T-helper 2 cell treated with Interferon-gamma antibody and Interleukin-4, amounts not matched to agents 100 ng/mL and 5 ng/mL, for 36 hours (primary cell): ENCODE results near the gene HRH3. TPM values are rescaled to one million over a fixed set of nuclear protein-coding genes. Genes with fewer than 3 reads are reported as not detected.

Source experiments
- intact Hi-C: fragments of 100-400 bp; cut with micrococcal nuclease; formaldehyde crosslinking; loops from one replicate; pipeline ENCODE4 v1.15.1; 2023
- total RNA-seq: library from RNA; stranded (reverse); gene quantifications from 2 replicates; pipeline ENCODE4 v1.2.3, GENCODE V29; 2022

Gene HRH3
- total RNA-seq, 1 donor from 2014 or later, result not detected

DNA sequence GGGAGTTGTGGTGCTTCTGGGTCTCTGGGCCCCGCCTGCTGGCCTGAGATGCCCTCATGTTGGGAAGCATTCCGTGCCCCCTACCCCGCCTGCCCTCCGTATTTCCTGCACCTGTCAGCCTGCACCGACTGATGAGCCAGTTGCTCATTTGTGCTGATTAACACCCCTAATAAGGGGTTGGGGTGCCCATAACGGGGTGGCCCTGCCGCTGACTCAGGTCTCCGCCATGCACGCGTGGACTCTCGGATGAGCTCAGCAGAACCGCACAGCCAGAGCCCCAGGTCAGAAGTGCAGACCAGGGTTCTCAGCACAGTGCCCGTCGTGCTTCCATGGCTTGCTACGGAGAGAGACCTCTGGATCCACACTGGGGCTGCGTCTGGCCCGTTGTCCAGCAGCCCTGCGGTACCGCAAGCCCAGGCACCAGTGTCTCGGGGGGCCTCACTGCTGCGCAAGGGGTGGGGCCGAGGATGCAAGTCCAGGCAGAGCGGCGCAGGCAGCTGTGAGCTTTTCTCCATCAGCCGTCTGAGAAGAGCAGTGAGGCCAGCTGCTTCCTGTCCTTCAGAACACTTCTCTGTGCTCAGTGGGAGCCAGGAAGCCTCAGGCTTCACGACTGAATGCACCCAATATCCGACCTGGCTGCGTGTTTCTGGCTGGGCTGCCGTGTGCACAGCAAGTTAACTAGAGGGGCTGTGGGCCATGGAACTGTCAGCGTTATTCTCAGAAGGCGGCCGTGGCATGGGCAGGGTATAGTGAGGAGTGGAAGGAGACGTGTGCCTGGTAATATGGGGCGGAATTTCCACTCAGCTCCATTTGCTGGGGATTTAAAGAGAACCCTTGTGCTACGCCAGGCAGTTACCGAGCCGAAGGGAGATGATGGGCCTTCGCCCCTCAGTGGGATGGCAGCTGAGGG lies 18.6 kb downstream of the HRH3 start:
- intact Hi-C loops, result no loop called here

DNA sequence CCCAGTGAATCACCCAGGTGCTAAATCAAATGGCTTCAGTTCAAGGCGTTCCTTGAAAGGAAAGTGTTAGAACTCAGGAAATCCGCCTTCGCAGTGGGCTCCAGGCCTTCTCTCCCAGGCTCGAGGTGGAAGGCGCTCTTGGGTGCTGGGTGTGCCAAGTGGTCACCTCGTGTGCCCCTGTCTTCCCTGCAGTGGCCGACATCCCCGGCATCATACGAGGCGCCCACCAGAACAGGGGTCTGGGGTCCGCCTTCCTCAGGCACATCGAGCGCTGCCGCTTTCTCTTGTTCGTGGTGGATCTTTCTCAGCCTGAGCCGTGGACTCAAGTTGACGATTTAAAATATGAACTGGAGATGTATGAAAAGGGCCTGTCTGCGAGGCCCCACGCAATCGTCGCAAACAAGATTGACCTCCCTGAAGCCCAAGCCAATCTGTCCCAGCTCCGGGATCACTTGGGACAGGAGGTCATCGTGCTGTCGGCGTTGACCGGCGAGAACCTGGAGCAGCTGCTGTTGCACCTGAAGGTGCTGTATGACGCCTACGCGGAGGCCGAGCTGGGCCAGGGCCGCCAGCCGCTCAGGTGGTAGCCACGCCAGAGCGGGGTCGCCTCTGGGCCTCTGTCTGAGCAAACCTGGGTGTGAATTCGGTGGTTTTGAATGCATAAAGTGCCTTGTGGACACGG lies 19.4 kb downstream of the HRH3 start:
- intact Hi-C loops, result no loop called here

DNA sequence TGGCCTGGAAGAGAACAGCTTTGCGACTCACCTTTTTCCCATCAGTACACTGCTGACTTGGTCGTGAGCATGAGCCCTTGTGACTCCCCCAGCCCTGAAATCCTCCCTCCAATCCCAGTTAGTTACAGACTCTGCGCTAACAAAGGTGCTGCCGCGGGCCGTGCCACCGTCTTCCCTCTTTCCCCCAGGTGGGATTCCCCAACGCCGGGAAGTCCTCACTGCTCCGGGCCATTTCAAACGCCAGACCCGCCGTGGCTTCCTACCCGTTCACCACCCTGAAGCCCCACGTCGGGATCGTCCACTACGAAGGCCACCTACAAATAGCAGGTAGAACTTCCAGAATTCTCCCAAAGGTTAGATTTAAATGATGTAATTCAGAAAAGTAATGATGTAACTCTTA lies 21.1 kb downstream of the HRH3 start:
- intact Hi-C loops, result no loop called here

DNA sequence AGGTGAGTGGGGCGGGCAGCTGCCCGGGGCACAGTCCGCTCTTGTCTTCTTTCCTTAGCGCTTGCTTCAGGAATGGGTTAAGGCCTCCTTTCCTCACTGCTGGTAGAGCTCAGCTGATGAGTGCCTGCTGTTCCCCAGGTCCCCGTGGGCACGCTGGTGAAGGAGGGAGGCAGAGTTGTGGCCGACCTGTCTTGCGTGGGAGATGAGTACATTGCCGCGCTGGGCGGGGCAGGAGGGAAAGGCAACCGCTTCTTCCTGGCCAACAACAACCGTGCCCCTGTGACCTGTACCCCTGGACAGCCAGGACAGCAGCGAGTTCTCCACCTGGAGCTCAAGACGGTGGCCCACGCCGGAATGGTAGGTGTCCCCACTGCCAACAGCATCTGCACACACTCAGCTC lies 21.6 kb downstream of the HRH3 start:
- intact Hi-C loops, result no loop called here

DNA sequence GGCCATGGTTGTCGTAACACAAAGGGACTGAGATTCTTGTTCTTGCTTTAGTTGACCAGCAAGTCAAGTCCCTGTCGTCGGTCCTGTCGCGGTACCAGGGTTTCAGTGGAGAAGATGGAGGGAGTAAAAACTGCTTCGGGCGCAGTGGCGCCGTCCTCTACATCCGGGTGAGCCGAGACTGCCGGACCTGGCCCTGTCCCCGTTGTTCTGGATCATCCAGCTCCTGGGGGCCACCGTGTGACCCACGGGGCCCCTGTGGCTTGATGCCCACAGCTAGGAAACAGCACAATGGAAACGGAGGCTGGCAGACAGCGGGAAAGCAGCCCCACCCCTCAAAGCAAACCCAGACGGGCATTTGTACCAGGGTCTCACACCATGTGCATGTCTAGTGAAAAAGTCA lies 22.3 kb downstream of the HRH3 start:
- intact Hi-C loops, result no loop called here

DNA sequence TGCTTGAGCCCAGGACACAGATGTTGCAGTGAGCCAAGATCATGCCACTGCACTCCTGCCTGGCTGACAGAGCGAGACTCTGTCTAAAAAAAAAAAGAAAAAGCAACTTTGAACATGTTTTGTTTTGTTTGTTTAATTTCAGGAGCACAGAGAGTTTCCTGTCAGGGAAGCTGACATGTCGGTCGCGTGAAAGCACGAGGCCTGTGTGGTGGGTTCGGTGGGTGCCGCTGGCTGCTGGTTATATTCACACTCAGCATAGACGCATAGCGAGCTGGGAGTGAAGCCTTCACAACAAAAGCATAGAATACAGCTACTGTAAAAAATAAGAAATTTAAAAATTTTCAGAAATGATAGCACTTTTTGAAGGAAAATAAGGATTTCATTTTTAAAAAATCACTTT lies 22.8 kb downstream of the HRH3 start:
- intact Hi-C loops, result no loop called here

DNA sequence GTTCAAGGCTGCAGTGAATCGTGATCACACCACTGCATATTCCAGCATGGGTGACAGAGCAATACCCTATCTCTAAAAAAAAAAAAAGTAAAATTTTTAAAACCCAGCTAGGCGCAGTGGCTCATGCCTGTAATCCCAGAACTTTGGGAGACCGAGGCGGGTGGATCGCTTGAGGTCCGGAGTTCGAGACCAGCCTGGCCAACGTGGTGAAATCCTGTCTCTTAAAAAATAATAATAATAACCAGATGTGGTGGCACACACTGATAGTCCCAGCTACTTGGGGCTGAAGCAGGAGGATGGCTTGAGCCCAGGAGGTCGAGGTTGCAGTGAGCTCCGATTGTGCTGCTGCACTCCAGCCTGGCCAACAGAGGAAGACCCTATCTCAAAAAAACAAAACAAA lies 23.8 kb downstream of the HRH3 start:
- intact Hi-C loops, result no loop called here

DNA sequence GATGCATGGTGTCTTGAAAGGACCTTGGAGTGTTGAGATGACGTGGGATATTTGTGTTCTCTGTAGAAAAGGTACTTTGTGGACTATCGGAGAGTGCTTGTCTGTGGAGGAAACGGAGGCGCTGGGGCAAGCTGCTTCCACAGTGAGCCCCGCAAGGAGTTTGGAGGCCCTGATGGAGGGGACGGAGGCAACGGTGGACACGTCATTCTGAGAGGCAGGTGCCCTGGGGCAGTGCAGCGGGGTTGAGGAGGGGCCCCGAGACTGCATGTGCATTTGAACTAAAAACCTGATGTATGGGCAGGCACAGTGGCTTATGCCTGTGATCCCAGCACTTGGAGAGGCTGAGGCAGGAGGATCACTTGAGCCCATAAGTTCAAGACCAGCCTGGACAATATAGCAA lies 24.3 kb downstream of the HRH3 start:
- intact Hi-C loops, result no loop called here

DNA sequence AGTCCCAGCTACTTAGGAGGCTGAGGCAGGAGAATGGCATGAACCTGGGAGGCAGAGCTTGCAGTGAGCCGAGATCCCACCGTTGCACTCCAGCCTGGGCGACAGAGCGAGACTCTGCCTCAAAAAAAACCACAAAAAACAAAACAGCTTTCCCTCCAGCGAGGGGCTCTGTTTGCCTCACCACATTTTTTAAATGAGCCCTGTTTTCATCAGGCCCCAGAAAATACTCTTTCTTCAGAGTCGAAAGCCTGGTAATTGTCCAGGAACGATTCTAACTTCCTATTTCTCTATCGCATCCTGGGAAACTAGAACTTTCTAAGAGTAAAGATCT lies 25.0 kb downstream of the HRH3 start:
- intact Hi-C loops, result no loop called here

DNA sequence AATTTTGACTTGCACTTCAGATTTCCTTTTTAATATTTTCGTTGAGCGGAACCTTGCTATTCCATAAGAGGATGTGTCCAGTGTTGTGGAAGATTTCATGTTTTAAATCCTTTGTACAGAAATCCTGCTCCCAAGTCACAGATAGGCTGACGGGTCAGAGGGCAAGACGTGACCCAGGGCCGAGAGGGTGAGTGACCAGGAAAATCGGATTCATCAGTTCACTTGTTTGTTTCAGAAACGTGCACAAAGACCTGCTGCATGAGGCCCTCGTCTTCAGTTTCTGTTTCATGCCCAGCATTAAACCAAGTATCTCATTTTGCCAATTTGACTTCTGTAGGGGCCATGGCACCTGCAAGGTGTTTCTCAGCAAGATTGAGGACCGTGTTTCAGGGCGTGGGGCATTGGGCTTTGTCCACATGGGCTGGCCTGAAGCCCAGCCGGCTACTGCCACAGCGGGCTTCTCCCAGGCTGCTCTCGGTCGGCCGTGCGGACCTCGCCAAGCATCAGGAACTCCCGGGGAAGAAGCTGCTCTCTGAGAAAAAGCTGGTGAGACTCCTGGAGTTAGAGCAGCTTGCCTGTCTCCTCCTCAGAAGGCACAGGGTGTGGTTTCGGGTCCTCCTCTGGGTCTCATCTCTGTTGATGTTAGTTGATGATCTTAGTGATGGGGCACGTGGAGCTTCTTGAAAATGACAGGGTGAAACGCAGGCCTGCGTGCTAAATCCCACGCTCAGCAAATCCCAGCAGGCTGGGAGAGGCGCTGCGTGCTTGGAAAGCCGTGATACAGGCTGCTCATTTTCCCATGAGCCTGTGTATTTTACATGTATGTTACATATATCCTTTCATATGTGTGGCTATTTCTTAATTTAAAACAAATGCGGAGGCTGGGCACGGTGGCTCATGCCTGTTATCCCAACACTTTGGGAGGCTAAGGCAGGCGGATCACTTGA lies 26.7 kb downstream of the HRH3 start:
- intact Hi-C loops, result no loop called here

DNA sequence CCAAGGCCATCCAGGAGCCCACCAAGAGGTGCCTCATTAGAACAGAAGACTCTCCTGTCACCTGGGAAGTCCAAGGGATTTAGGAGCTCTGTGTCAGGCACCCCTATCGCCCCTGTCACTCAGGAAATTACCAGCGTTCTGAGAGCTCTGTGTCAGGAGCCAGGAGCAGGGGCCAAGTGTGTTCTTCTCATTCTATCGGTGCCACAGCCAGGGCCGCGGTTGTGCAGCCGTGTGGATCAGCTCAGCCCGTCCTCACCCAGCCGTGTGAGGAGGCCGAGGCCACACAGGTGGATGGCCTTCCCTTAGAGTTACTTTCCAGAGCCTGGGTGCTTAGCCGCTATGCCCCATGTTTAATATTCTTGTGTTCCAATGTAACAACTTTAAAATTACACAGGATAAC lies 27.4 kb downstream of the HRH3 start:
- intact Hi-C loops, result no loop called here

DNA sequence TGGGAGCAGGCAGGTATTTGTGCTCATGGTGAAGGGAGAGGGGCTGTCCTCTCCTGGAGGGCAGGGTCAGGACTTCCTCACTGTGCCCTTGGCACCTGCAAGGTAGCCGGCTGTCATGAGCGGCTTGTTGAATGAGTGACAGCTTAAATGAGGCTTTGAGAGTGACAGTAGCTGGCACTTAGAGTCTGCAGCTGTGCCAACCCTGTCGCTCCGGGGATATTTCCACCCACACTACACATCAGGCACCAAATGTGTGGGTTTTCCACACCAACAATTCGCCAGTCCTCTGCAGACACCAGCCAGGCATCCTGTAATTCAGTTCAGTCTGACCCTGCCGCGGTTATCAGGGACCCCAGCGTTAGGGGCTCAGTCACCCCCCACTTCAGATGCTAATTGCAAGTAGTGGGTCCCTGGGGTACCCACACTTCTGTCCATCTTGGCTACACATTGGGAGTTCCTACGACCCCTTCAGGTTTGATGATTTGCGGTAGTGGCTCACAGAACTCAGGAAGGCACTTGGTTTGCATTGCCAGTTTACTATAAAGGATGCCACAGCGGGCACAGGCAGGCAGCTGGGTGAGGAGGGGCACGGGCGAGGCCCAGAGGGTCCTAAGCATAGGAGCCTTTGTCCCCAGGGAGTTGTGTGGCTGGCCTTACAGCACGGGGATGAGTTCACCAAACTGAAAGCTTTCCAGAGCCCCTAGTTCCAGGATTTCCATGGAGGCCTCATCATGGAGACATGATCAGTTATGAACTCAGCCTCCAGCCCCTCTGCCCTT lies 28.1 kb downstream of the HRH3 start:
- intact Hi-C loops, result no loop called here

DNA sequence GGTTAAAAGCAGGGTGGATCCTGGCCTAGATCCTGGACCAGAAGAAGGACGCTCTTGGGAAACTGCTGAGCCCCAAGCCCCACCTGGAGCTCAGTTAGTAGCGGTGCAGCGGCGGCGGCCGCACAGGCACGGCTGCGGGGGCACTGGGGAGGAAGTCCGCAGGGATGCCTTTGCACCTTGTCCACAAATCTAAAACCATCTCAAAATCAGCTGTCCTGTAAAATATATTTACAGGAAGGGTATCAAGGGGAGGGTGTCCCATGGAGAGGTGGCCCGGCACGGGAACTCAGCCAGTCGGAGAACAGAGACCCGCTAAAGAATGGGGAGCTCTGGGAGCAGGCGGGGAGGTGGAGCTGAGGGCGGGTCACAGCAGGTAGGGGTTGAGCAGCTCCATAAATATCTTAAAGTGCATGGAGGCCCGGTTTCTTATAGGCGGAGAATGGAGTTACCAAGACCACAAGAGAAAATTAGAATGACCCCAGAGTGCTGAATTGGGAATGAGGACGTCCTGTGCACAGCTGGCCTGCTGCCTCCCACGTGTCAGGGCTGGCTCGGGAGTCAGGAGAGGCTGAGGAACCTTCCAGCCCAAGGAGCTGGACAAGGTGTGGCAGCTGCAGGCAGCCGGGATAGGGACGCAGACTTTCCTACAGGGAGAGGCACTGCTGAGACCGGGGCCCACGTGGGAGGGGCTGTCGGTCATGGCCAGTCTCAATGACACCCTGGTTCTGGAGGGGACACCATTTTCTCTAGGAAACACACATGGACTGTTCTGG lies 29.3 kb downstream of the HRH3 start:
- intact Hi-C loops, result no loop called here

DNA sequence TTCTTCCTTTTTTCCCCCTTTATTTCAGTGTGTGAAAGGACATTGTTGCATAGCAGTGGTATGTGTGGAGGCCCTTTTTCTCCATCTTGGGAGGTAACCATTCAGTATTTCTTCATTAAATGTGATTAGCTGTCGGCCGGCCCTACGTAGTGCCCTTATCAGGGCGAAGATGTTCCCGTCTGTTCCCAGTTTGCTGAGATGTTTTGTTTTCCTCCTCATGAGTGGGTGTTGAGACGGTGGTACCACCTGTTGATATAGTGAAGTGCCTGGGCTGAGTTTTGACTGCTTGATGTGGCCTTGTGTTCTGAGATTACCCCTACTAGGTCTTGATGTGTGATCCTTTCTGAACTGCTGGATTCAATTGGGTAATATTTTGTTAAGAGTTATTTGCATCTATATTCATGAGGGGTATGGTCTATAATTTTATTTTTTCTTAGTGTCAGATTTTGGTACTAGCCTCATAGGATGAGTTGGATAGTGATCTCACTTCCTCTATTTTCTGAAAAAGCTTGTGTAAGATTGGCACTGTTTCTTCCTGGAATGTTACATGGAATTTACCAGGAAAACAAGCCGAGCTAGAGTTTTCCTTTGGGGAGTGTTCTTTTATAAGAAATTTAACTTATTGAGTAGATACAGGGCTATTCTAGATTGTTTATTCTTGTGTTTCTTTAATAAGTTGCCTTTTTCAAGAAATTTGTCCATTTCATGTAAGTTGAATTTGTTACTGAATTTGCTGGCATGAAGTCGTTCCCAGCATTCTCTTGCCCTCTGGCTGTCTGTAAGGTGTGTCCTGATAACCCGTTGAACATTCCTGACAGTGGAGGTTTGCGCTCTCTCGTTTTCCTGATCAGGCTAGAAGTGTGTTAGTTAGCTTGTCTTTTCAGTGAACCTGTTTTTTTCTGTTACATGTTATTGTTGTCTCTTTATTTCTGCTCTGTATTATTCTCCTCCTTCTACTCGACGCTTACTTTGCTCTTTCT lies 32.9 kb downstream of the HRH3 start:
- intact Hi-C loops, result no loop called here

DNA sequence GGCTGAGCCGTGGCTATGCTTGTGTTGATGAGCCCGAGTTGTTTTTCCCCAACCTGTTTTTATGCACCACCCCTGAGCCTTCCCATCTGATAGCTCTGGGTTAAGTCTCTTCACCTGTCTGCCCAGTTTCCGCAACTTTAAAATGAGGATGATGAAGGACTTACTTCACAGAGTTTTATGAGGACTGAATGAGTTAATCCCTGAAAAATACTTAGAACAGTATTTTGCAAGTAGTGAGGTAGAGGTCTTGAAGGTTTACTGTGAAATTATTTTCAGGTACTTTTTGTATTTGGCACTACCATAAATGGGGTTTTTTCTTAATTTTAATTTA lies 34.0 kb downstream of the HRH3 start:
- intact Hi-C loops, result no loop called here

DNA sequence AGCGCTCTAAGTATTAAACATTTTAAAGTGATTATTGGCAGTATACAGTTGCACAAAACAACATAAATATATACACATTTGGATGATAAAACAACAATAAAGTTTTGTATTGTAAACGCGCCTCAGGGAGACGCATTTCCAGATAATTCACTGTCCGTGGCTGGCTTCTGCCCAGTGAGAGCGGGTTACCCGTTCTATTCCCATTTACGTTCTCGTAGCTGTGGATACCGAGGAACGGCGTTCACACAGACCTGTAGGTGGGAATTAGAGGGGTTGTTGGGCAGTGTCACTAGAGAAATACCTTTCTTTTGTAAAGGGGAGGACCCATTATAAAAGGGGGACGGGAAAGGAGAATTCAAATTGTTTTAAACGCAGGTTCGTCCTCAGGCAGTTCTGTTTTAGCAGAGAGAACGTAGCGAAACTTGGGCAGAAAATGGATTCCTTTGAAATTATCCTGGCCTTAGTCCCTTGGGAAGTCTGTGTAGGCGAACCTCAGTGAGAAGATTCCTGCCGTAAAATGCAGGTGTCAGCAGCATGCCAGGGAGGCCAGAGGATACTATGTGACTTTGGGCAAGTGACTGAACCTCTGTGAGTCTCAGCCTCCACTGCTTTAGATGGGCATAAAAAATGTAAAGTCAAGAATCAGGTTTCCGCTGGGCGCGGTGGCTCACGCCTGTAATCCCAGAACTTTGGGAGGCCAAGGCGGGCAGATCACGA lies 36.5 kb downstream of the HRH3 start:
- intact Hi-C loops, result loop anchor here (1.0 to 5.0 kb wide), 7 partner anchors 41 to 224 kb away; partner anchors contain the start of genes ADRM1, CABLES2, LSM14B and OSBPL2

DNA sequence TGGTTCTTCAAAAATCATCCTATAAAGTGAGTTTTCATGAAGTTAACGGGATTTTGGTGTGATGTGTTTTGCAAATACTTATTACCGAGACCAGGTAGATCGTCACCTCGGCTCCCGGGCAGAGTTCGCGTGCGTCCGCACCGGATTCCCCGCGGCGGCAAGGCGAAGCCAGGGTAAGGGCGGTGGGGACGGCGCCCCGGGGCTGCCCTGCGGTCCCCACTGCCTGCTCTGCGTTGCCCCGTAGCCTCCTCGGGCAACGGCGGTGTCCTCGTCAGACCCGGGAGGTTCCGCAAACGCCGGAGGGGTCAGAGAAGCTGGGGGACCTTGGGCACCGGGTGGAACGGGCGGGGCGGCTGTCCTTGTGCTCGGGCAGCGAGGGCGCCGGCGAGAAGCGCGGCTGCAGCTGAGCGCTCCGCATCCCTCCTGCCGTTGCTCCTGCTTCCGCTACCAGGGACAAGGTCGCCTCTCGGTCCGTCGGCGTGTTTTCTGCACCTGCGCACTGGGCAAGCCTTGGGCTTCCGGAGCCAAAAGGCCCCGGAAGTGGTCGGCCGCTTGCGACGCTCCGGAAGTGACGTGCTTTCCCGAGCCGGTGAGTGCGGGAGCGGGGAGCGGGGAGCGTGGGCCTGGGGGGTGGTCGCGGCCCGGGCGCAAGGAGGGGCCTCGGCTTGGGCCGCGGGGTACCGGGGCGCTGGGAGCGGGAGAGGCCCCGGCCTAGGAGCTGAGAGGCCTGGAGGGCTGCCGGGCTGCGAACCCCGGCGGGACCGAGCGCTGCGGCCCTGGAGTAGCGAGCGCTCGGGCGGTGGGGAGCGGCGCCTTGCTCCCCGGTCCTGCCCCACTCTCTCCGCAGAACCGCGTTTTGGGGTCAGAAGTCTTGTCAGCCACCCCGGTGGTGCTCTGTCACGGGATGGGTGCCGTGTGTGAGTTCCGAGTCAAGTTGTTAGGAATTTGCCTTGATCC lies 37.3 kb downstream of the HRH3 start, which contains the start of gene MTG2:
TSS of gene MTG2 (plus strand) at position 560 of the 957 bp plus-strand sequence. CDS start 10,393 bp downstream, outside the sequence.
- intact Hi-C loops, result loop anchor here (1.0 to 5.0 kb wide), 7 partner anchors 40 to 225 kb away; partner anchors contain the start of genes ADRM1, CABLES2, LSM14B and OSBPL2
